OCI-LY7 (cell line): Measurements from ENCODE around the gene IGSF11.

Experiments used
- CTCF ChIP-seq: fragments of 200-600 bp; sonication (generic); conservative IDR thresholded peaks from 2 replicates; pipeline ENCODE4 v1.5.1; 2014; ENCODE audit warnings: mild to moderate bottlenecking, antibody characterized with exemption, low read length, moderate library complexity, mixed read lengths
- EZH2phosphoT487 ChIP-seq: fragments of 200-600 bp; sonication (generic); IDR thresholded peaks from 2 replicates; pipeline ENCODE4 v1.6.1; 2018; ENCODE audit warnings: low read depth, borderline replicate concordance, mild to moderate bottlenecking, mixed run types, antibody characterized with exemption, low read length, moderate library complexity, mixed read lengths

- no peak for TF ChIP-seq CTCF
- no peak for TF ChIP-seq EZH2phosphoT487
These were observed 101.7 kb downstream of the IGSF11 start for GRCh38 chr3:118932822-118933558.
